HG03565 (cell line): ENCODE measurements around the gene DHDH.

Experiments
- ATAC-seq: cut with Tn5 transposase; IDR thresholded peaks from one replicate; pipeline ENCODE4 v1.9.1; 2021; ENCODE audit warnings: mild to moderate bottlenecking, moderate library complexity; ENCODE audit not compliant: unreplicated experiment

DHDH gene

GRCh38 chr19:48989701-48990291 lies 56.3 kb downstream of the DHDH start:
- no peak for ATAC-seq

GRCh38 chr19:48990400-48990799 lies 56.9 kb downstream of the DHDH start:
- no peak for ATAC-seq

- ATAC-seq: no peak
These were observed 57.6 kb downstream of the DHDH start for GRCh38 chr19:48991011-48991609.

- no peak for ATAC-seq
These were observed 58.5 kb downstream of the DHDH start for GRCh38 chr19:48991873-48992580.

- ATAC-seq: no peak
These were observed 59.2 kb downstream of the DHDH start for GRCh38 chr19:48992581-48993174.

GRCh38 chr19:48993175-48994034 lies 59.9 kb downstream of the DHDH start, which contains the start of the genes GYS1 and RUVBL2:
GYS1 (minus strand) TSS chr19:48993309; CDS start chr19:48993112, 197 bp downstream.
RUVBL2 (plus strand) TSS chr19:48993887; CDS start chr19:48993912, 25 bp downstream.
- peak; percentile 80 for ATAC-seq

- no peak for ATAC-seq
These were observed 60.5 kb downstream of the DHDH start for GRCh38 chr19:48994035-48994386.
